PFSK-1 (cell line): ENCODE results near the gene IL1R2.
A peak's percentile ranks its signal among the peaks of the same experiment; 100 is the strongest.

Experiments used
- FOXP2 ChIP-seq: optimal IDR thresholded peaks from 2 replicates; pipeline ENCODE3; 2011; ENCODE audit warnings: borderline replicate concordance, control low read depth, inconsistent platforms; ENCODE audit not compliant: insufficient read depth; ENCODE audit errors: extremely low read length, extremely low read depth
- POLR2AphosphoS5 ChIP-seq: IDR thresholded peaks from 2 replicates; pipeline ENCODE4 v1.6.1; 2012; ENCODE audit warnings: low read depth, mild to moderate bottlenecking, control low read depth, low read length, moderate library complexity
- SIN3A ChIP-seq: IDR thresholded peaks from 2 replicates; pipeline ENCODE4 v1.6.1; 2012; ENCODE audit warnings: mild to moderate bottlenecking, low read length, moderate library complexity, borderline replicate concordance; ENCODE audit not compliant: insufficient read depth
- TAF1 ChIP-seq: IDR thresholded peaks from 2 replicates; pipeline ENCODE4 v1.6.1; 2012; ENCODE audit warnings: low read length, control low read depth, borderline replicate concordance; ENCODE audit not compliant: insufficient read depth
- TF ChIP-seq, protein P1 (sequence below), 2 experiments: IDR thresholded peaks; 2 replicates each; pipeline versions ENCODE4 v1.6.1 to v1.8.0; 2011 to 2012; ENCODE audit warnings: low read depth in 2 of 2, low read length in 2 of 2, control low read depth in 1 of 2, inconsistent platforms in 1 of 2, mild to moderate bottlenecking in 1 of 2, moderate library complexity in 1 of 2; ENCODE audit not compliant: insufficient read depth in 1 of 2

IL1R2 gene

DNA sequence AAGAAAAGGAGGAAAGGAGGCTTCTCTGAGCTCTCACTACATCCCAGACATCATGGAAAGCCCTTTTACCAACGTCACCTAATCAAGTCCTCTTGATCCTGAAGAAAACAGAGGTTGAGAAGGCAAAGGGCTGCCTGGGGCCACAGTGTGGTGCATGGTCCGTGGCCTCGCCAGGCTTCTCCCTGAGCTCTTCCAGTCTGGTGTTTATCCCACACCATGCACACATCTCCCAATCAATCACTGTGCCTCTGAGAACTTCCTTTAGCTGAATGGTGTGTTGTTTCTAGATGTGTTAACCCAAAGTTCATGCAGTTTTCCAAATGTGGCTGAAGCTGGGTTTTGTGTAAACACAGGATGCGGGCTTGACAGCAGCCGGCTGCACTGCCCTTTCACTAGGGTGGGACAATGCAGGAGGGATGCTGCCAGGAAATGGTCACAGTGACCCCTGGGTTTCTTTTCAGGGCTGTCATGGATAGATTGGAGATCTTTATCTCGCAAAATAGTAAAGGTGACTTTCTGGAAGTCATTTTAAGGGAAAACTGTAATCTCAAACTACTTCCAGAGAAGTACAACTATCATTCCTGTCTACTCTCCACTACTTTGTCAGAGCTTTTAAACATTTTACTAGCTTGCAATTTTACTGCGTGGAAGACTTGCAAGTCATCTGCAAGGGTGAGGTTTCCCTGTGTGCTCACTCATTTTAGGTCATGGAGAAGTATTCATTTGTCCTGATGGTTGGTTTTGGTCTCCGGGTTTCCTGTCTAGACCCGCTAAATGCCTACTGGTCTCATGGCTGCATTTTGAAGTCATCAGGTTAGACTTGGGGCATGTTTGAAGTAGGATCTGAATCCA is 54.6 kb downstream of the IL1R2 start:
- peak; percentile 81; the same call in 1 of the 2 replicates for TF ChIP-seq SIN3A
- no peak for TF ChIP-seq TAF1
- TF ChIP-seq, protein P1, sequence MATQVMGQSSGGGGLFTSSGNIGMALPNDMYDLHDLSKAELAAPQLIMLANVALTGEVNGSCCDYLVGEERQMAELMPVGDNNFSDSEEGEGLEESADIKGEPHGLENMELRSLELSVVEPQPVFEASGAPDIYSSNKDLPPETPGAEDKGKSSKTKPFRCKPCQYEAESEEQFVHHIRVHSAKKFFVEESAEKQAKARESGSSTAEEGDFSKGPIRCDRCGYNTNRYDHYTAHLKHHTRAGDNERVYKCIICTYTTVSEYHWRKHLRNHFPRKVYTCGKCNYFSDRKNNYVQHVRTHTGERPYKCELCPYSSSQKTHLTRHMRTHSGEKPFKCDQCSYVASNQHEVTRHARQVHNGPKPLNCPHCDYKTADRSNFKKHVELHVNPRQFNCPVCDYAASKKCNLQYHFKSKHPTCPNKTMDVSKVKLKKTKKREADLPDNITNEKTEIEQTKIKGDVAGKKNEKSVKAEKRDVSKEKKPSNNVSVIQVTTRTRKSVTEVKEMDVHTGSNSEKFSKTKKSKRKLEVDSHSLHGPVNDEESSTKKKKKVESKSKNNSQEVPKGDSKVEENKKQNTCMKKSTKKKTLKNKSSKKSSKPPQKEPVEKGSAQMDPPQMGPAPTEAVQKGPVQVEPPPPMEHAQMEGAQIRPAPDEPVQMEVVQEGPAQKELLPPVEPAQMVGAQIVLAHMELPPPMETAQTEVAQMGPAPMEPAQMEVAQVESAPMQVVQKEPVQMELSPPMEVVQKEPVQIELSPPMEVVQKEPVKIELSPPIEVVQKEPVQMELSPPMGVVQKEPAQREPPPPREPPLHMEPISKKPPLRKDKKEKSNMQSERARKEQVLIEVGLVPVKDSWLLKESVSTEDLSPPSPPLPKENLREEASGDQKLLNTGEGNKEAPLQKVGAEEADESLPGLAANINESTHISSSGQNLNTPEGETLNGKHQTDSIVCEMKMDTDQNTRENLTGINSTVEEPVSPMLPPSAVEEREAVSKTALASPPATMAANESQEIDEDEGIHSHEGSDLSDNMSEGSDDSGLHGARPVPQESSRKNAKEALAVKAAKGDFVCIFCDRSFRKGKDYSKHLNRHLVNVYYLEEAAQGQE (IDR thresholded peaks at IDR 0.05; ENCODE audit: insufficient read depth in 1 of 2, low read depth in 2 of 2, low read length in 2 of 2) = 0 out of 4 replicates have a peak, but pooled peaks of 1 of the 2 experiments have one; percentile 19
- TF ChIP-seq POLR2AphosphoS5 = no peak
- peak; percentile 95 for TF ChIP-seq FOXP2

- TF ChIP-seq FOXP2 = no peak
- TF ChIP-seq, protein P1 (IDR thresholded peaks at IDR 0.05; ENCODE audit: insufficient read depth in 1 of 2, low read depth in 2 of 2, low read length in 2 of 2) = no peak
- TF ChIP-seq POLR2AphosphoS5 = no peak
- no peak for TF ChIP-seq TAF1
- no peak for TF ChIP-seq SIN3A
Measured at GRCh38 chr2:102048465-102048864, 56.7 kb downstream of the IL1R2 start.

- TF ChIP-seq, protein P1 (IDR thresholded peaks at IDR 0.05; ENCODE audit: insufficient read depth in 1 of 2, low read depth in 2 of 2, low read length in 2 of 2) = no peak
- TF ChIP-seq SIN3A (no peak), FOXP2 (no peak), TAF1 (no peak), POLR2AphosphoS5 (no peak)
Measured at GRCh38 chr2:102049756-102050443, 58.1 kb downstream of the IL1R2 start.

DNA sequence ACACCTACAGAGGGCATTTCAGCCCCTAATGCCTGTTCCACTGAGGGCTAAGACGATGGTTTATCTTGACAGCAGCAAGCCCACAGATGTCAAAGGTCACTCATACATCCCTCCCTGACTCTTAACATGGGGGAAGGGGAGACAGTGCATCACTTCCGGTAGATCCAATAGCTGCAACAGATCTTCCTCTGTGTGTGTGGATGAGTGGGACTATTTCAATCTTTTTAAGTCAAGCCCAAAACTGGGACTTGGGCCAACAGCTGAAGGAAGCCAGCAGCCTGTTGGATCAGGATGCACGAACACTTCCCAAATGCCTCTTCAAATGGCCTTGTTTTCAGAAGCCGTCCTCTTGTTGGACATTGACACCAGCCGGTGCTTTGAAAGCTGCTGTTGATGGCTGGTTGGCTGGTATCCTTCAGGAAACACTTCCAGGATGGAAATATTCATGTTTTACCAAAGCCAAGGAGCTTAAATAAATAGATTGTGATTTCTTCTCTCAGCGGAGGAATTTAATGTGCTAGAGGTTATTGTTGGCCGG is 59.2 kb downstream of the IL1R2 start:
- peak; percentile 73 for TF ChIP-seq FOXP2
- no peak for TF ChIP-seq SIN3A
- no peak for TF ChIP-seq POLR2AphosphoS5
- TF ChIP-seq TAF1 = peak; percentile 70; the same call in 1 of the 2 replicates
- TF ChIP-seq, protein P1 (IDR thresholded peaks at IDR 0.05; ENCODE audit: insufficient read depth in 1 of 2, low read depth in 2 of 2, low read length in 2 of 2) = peak in 1 of 2 experiments; percentile 38; a peak in 1 of 4 replicates
